ENCODE data around the gene RAMP1.

Gene RAMP1

GRCh38 chr2:237896507-237896892, 37.1 kb downstream of the RAMP1 start:
- Mint-ChIP-seq H3K9me3 (no peaks in the 10 kb centered on the region), H3K27ac (peak overlapping the region in 1 of 3 experiments; percentile 39), H3K4me1 (peaks cover 15% of the 10 kb centered on the region), H3K27me3 (ENCODE audit: low read depth) (peaks cover under 1% of the 10 kb centered on the region), H3K36me3 (ENCODE audit: low read depth) (no peaks in the 10 kb centered on the region), H3K4me3 (no peak overlapping the region)
- no peak for TF ChIP-seq CTCF (IDR thresholded peaks at IDR 0.05; ENCODE audit: unreplicated experiment in 3 of 3)

- Mint-ChIP-seq H3K9me3 (no peaks in the 10 kb centered on the region), H3K27ac (no peak overlapping the region), H3K4me3 (no peak overlapping the region), H3K4me1 (peaks cover 15% of the 10 kb centered on the region), H3K36me3 (ENCODE audit: low read depth) (no peaks in the 10 kb centered on the region), H3K27me3 (ENCODE audit: low read depth) (peaks cover 5% of the 10 kb centered on the region)
- TF ChIP-seq CTCF (IDR thresholded peaks at IDR 0.05; ENCODE audit: unreplicated experiment in 3 of 3), result no peak
Measured at GRCh38 chr2:237896956-237897355, 37.5 kb downstream of the RAMP1 start.

GRCh38 chr2:237898057-237898414, 38.6 kb downstream of the RAMP1 start:
- H3K27ac Mint-ChIP-seq, result peak overlapping the region in 2 of 3 experiments; percentile 6 to 22
- TF ChIP-seq CTCF (IDR thresholded peaks at IDR 0.05; ENCODE audit: unreplicated experiment in 3 of 3), result no peak
- H3K27me3 Mint-ChIP-seq (ENCODE audit: low read depth), result peaks cover 5% of the 10 kb centered on the region

GRCh38 chr2:237900891-237901831, 41.7 kb downstream of the RAMP1 start:
- TF ChIP-seq CTCF (IDR thresholded peaks at IDR 0.05; ENCODE audit: unreplicated experiment in 3 of 3), result no peak
- H3K27ac Mint-ChIP-seq, result no peak overlapping the region

More at GRCh38 chr2:237898057-237898414, 38.6 kb downstream of the RAMP1 start:
- peaks cover 15% of the 10 kb centered on the region for H3K4me1 Mint-ChIP-seq
- H3K4me3 Mint-ChIP-seq, result no peak overlapping the region
- H3K9me3 Mint-ChIP-seq, result no peaks in the 10 kb centered on the region
- H3K36me3 Mint-ChIP-seq (ENCODE audit: low read depth), result no peaks in the 10 kb centered on the region

GRCh38 chr2:237901932-237902850, 42.8 kb downstream of the RAMP1 start:
- no peak for TF ChIP-seq CTCF (IDR thresholded peaks at IDR 0.05; ENCODE audit: unreplicated experiment in 3 of 3)
- H3K4me1 Mint-ChIP-seq, result peaks cover 26% of the 10 kb centered on the region
- H3K27me3 Mint-ChIP-seq (ENCODE audit: low read depth), result peaks cover 5% of the 10 kb centered on the region
- H3K27ac Mint-ChIP-seq, result no peak overlapping the region
- no peak overlapping the region for H3K4me3 Mint-ChIP-seq
- peaks cover 9% of the 10 kb centered on the region for H3K9me3 Mint-ChIP-seq
- no peaks in the 10 kb centered on the region for H3K36me3 Mint-ChIP-seq (ENCODE audit: low read depth)

More at GRCh38 chr2:237900891-237901831, 41.7 kb downstream of the RAMP1 start:
- Mint-ChIP-seq H3K27me3 (ENCODE audit: low read depth) (peaks cover 5% of the 10 kb centered on the region), H3K4me3 (no peak overlapping the region), H3K9me3 (peaks cover 5% of the 10 kb centered on the region), H3K4me1 (peaks cover 26% of the 10 kb centered on the region), H3K36me3 (ENCODE audit: low read depth) (no peaks in the 10 kb centered on the region)

Measured in nephron (organoid).